ENCODE measurements around the gene ZBTB7B. TPM values are rescaled to one million over a fixed set of nuclear protein-coding genes. Genes with fewer than 3 reads are reported as not detected.
A peak's percentile ranks its signal among the peaks of the same experiment; 100 is the strongest.

Gene ZBTB7B
- total RNA-seq, 1 experiment from 2014 or later = 38.3 TPM

DNA sequence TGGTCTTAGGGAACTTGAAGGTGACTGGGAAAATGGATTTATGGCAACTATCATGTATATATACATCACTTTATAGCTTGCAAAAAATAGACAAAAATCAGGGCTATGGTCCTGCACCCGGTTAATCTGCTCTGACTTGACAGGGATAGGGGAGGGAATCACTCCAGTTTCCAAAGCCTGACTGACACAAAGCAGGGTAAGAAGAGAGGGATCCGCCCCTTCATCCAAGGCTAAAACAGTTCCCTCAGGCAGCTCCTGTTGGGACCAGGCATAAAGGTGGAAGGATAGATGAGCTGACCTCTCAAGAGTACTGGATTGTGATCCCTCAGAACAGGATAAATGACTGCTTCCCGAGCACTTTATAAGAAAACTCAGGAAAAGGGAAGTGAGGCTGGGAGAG, 48.1 kb upstream of the ZBTB7B start:
- Histone ChIP-seq H4K5ac (ENCODE audit: insufficient read length, low read depth, low read length) (no peak overlapping the region), H3K4ac (ENCODE audit: low read depth, low read length) (no peak overlapping the region; the same call in 1 of the 2 replicates), H3K18ac (ENCODE audit: insufficient read length, low read depth, low read length) (peak overlapping the region; percentile 52), H4K8ac (replicated peaks; ENCODE audit: insufficient read length, low read depth, low read length) (no peak overlapping the region), H3K4me1 (ENCODE audit: insufficient read depth, low read length) (peaks cover 4% of the 10 kb centered on the region; the same call in 1 of the 2 replicates), H3K9me3 (ENCODE audit: control insufficient read depth, low read depth, low read length) (no peaks in the 10 kb centered on the region), H3K23ac (ENCODE audit: insufficient read length, low read depth, low read length) (no peak overlapping the region), H3T11ph (ENCODE audit: low read length) (no peak overlapping the region), H3K79me2 (ENCODE audit: insufficient read depth, low read length) (no peaks in the 10 kb centered on the region), H2BK12ac (ENCODE audit: insufficient read length, low read depth, low read length) (no peak overlapping the region), H3K79me1 (ENCODE audit: insufficient read depth, low read depth, low read length, poor library complexity, severe bottlenecking) (no peaks in the 10 kb centered on the region), H3K14ac (ENCODE audit: insufficient read depth, low read length) (peak overlapping the region; percentile 16; the same call in 1 of the 2 replicates), H2BK20ac (ENCODE audit: low read depth, low read length, poor library complexity, severe bottlenecking) (no peak overlapping the region), H3K23me2 (ENCODE audit: insufficient read length, low read depth, low read length, poor library complexity, severe bottlenecking) (peaks cover 16% of the 10 kb centered on the region), H3K56ac (ENCODE audit: insufficient read length, low read depth, low read length) (no peak overlapping the region), H3K9ac (ENCODE audit: extremely low read depth, insufficient read length, low read length) (no peak overlapping the region), H2AFZ (ENCODE audit: low read length) (no peak overlapping the region), H3K4me2 (ENCODE audit: insufficient read depth, insufficient read length, low read length) (peak overlapping the region; percentile 94), H3K27ac (ENCODE audit: insufficient read length, low read depth, low read length) (no peak overlapping the region), H2AK5ac (ENCODE audit: insufficient read length, low read length) (no peak overlapping the region), H3K27me3 (ENCODE audit: insufficient read depth, low read length) (no peaks in the 10 kb centered on the region), H2BK15ac (ENCODE audit: low read depth, low read length) (no peak overlapping the region), H2BK5ac (ENCODE audit: insufficient read length, low read length) (no peak overlapping the region), H4K91ac (ENCODE audit: insufficient read length, low read depth, low read length) (no peak overlapping the region), H2BK120ac (ENCODE audit: low read depth, low read length, poor library complexity, severe bottlenecking) (no peak overlapping the region), H4K20me1 (ENCODE audit: control insufficient read depth, insufficient read depth, insufficient read length) (no peaks in the 10 kb centered on the region)
- WGBS (ENCODE audit: extremely low coverage, insufficient read length, low lambda C conversion rate) = no CpG with 5 or more reads among the region's 3 CpGs
- Mint-ChIP-seq H3K27me3 (ENCODE audit: low read depth) (no peaks in the 10 kb centered on the region), H3K4me3 (peak overlapping the region; percentile 83 to 97; a peak in 4 of 5 replicates), H3K9me3 (no peaks in the 10 kb centered on the region), H3K36me3 (ENCODE audit: insufficient read depth in 1 of 3, low read depth in 3 of 3) (peaks cover 5 to 21% (median 17%) of the 10 kb centered on the region in 3 experiments; a peak in 6 of 7 replicates), H3K27ac (peak overlapping the region in 1 of 3 experiments; percentile 99; a peak in 2 of 7 replicates), H3K4me1 (peaks cover 48 to 54% of the 10 kb centered on the region in 2 experiments)
- TF ChIP-seq, protein P1, sequence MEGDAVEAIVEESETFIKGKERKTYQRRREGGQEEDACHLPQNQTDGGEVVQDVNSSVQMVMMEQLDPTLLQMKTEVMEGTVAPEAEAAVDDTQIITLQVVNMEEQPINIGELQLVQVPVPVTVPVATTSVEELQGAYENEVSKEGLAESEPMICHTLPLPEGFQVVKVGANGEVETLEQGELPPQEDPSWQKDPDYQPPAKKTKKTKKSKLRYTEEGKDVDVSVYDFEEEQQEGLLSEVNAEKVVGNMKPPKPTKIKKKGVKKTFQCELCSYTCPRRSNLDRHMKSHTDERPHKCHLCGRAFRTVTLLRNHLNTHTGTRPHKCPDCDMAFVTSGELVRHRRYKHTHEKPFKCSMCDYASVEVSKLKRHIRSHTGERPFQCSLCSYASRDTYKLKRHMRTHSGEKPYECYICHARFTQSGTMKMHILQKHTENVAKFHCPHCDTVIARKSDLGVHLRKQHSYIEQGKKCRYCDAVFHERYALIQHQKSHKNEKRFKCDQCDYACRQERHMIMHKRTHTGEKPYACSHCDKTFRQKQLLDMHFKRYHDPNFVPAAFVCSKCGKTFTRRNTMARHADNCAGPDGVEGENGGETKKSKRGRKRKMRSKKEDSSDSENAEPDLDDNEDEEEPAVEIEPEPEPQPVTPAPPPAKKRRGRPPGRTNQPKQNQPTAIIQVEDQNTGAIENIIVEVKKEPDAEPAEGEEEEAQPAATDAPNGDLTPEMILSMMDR (conservative IDR thresholded peaks at IDR 0.05) = no peak
- DNase-seq = no peak
